A549 treated with GW870086 at 1 μM for 4 hours (cell line): ENCODE results near the gene GRIA2. TPM values are rescaled to one million over a fixed set of nuclear protein-coding genes. Genes with fewer than 3 reads are reported as not detected.

Experiments used
- total RNA-seq: library from RNA; stranded (reverse); fragments of 200-300 nt; extraction: Qiagen RNA extraction; gene quantifications from 5 replicates; pipeline ENCODE4 v1.2.3, GENCODE V29; 2022; ENCODE audit warnings: low read depth

GRIA2 gene
- total RNA-seq, result not detected in 5 replicates

GRCh38 chr4:157220371-157220881 is at the start of gene GRIA2:
GRIA2 (plus strand) TSS chr4:157220728; CDS start chr4:157221043, 315 bp downstream.

Other genes starting within 250 kb of the GRIA2 start
- 2.5 to 4.3 TPM (median 3.5 TPM) in 5 replicates for gene PDGFC, start 248.9 kb upstream of the GRIA2 start, total RNA-seq
- 0.66 to 0.85 TPM (median 0.74 TPM) in 5 replicates for gene GLRB, start 144.6 kb upstream of the GRIA2 start, total RNA-seq